KOPT-K1 (cell line): ENCODE data around the gene ATF6B.
A peak's percentile ranks its signal among the peaks of the same experiment; 100 is the strongest.

Source experiments
- H3K27ac ChIP-seq: fragments of 200-600 bp; sonication (generic); 2 replicates; pipeline ENCODE4 v1.5.1; 2016; ENCODE audit warnings: antibody characterized with exemption, mild to moderate bottlenecking, low read depth, low read length; ENCODE audit not compliant: poor library complexity, severe bottlenecking
- H3K36me3 ChIP-seq: fragments of 200-600 bp; sonication (generic); 2 replicates; pipeline ENCODE4 v1.5.1; 2017; ENCODE audit warnings: antibody characterized with exemption, mild to moderate bottlenecking, low read length, moderate library complexity; ENCODE audit not compliant: insufficient read depth
- H3K9me3 ChIP-seq: fragments of 200-600 bp; sonication (generic); 2 replicates; pipeline ENCODE4 v1.5.1; 2017; ENCODE audit warnings: antibody characterized with exemption, low read length, mild to moderate bottlenecking; ENCODE audit not compliant: insufficient read depth, poor library complexity, severe bottlenecking

ATF6B gene

DNA sequence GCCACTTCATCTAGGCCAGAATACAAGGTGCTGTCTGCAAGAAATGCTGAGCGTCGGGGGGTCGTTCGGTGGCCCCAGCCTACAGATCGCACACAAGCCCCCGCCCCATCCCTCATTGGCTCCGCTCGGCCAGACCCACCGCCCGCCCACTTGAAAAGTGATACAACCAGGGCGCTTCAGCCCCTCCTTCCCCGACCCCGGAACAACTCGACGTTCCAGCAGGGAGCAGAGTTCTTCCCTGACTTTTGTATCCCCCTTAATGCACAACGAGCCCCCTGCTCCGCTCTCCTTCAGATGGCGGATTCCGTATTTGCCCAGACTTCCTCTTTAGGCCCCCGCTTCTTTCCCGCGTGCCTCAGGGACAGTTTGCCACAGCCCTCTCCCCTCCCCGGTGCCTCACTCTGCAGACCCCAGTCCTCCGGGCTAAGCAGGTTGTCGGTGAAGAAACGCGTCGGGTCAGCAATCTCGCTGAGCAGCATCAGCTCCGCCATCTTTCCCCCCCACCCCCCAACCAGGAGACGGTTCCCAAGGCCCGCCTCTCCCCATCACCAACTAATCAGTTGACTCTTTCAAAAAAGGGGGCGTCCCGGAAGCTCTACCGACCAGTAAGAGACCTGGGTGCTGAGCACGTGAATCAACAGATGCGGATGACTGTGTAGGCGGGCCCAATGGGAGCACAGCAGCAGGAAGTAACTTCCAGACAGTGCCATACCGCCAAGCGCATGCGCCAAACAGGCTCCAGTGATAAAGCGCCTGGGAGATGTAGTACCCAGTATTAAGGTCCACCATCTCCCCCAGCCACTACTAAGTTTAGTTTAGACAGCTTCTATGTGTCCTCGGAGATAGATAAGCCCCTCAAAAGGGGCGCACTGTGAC lies at the start of gene ATF6B:
Gene ATF6B (minus strand): TSS at position 530 of the 876 bp plus-strand sequence. CDS start 39 bp downstream, at position 491.
- H3K27ac ChIP-seq, result peak within 1 kb of the TSS; percentile 82
- H3K9me3 ChIP-seq, result no peaks in the 10 kb centered on the region
- peaks cover 41% of the 10 kb centered on the region for H3K36me3 ChIP-seq

DNA sequence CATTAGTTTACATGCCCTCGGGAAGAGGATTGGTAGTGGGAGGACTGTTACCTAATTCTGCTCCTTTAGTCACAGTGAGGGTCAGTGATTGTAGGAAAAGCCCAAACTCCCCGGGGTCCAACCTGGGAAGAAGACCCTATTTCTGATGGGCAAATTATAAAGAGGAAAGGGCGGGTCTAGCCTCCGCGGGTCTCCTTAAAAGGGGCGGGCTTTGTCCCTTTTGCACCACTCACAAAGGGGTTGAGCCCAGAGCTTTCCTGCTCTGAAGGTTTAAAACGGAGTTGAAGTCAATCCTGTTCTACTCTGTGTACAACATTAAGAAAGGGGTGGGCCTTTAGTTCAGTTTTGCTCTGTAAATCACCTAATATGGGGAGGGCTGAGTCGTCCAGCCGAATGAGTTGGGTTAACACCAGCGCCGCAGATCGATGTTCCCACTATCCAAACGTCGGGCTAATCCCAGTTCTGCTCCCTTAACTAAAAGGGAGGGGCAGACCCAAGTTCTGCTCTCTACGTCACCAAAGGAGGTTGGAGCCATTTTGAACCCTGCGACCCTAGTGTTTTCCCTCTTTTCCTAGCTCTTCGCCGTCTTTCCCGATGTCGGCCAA lies 49.2 kb upstream of the ATF6B start:
- Histone ChIP-seq H3K36me3 (peaks cover 26% of the 10 kb centered on the region), H3K9me3 (no peaks in the 10 kb centered on the region), H3K27ac (peak overlapping the region; percentile 83)

DNA sequence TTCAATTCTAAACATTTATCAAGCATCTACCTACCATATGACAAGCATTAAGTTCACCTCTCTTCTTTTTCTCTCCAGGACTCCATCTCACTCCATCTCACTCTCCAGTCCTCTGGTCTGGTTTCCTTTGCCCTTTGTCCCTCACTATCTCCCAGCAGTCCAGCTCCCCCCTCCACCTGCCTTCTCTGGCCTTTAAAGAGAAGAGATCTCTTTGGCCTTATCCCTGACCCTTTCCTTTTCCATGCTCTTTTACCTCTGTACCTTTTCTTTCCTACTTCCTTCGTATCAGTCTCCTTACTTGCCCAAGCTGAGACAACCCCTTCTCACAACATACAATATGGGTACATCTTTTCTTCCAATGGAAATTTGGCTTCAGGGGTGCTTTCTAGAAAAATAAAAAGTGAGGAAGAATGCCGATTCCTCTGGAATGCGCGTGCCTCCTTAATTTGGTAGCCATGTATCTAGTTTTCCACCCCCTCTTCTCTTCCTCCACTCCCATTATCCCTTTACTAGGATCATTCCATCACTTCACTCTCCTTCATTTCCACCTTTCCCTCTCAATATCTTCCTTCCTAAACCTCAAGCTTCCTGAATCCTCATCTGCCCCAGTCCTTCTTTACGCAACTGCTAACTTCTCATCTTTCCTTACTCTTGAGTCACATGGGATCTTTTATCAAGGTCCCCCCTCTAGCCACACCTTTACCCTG lies 48.6 kb upstream of the ATF6B start:
- peaks cover 20% of the 10 kb centered on the region for H3K36me3 ChIP-seq

DNA sequence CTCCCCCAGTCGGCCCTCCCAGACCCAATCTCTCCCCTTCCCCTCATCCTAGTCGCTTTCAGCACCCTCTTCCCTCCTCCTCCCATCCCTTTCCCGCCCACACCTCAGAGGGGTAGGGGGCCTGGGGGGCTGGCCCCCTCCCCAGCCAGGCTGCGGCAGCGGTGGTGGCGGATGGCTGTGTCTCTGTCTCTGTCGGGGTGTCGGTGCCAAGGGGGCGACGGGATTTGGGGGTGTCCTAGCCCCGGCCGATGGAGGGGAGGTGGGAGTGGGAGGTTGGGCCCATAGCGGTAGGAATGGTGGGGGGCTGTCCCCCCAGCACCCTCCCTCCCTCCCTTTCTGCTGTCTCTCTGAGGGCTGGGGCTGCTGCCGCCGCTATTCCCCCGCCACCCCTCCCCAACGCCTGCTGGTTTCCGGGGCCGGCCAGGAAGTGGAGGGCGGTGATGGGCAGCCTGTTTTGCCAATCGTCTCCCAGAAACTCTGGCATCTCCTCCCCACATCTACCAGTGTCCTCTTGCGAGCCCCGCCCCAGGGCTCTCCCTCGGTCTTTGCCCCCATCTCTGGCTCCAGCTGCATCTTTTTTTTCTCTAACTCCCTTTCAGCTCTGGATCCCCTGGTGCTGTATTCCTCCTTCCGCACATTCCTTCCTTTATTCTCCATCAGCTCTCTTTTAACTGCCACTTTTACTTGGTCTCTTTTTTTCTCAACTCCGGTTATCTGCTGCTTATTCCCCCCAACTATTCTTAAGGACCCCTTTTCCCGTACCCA lies 47.8 kb upstream of the ATF6B start, which contains the start of gene AGPAT1:
Gene AGPAT1 (minus strand): TSS at position 374 of the 765 bp plus-strand sequence. CDS start 4,588 bp downstream, outside the sequence.
- Histone ChIP-seq H3K27ac (peak within 1 kb of the TSS; percentile 83), H3K9me3 (no peaks in the 10 kb centered on the region), H3K36me3 (peaks cover 17% of the 10 kb centered on the region)

More for the DNA sequence above, 48.6 kb upstream of the ATF6B start:
- Histone ChIP-seq H3K9me3 (no peaks in the 10 kb centered on the region), H3K27ac (peak overlapping the region; percentile 83)

DNA sequence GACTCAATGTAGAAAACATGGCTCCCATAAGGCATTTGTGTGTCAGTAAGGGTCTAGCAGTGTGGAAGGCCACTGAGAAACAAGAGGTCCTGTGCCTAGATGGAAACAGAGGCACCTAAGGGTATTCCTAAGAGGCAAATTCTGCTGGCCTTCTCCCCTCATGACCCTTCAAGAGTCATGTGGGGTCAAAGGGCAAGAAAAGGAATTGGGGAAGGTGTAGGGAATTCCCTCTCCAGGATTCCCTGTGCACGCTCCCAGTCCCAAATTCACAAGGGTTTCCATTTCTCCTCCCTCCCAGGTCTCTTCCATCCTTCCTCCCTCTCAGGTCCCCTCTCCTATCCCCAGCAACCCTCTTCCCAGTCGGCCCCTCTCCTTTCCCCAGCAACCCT lies 47.3 kb upstream of the ATF6B start:
- Histone ChIP-seq H3K36me3 (peaks cover 17% of the 10 kb centered on the region), H3K27ac (peak overlapping the region; percentile 83), H3K9me3 (no peaks in the 10 kb centered on the region)

DNA sequence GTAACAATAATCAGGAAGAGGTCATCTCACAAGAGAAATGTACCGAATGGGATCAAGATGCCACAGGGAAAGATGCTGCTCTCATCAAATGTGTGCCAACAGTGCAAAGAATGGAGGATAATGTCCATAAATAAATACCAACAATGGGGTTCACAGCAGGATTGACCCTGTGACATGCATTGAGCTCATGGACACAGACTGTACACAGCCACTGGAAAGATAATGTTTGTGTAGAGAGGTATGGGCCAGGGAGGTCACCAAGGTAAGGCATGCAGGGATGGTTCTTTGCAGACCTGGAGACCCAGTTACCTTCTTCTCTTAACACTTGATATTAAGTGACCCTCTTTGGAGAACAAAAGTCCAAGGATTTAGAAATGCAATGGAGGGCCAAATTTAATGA lies 46.4 kb upstream of the ATF6B start:
- Histone ChIP-seq H3K36me3 (peaks cover 20% of the 10 kb centered on the region), H3K27ac (no peak overlapping the region), H3K9me3 (no peaks in the 10 kb centered on the region)

DNA sequence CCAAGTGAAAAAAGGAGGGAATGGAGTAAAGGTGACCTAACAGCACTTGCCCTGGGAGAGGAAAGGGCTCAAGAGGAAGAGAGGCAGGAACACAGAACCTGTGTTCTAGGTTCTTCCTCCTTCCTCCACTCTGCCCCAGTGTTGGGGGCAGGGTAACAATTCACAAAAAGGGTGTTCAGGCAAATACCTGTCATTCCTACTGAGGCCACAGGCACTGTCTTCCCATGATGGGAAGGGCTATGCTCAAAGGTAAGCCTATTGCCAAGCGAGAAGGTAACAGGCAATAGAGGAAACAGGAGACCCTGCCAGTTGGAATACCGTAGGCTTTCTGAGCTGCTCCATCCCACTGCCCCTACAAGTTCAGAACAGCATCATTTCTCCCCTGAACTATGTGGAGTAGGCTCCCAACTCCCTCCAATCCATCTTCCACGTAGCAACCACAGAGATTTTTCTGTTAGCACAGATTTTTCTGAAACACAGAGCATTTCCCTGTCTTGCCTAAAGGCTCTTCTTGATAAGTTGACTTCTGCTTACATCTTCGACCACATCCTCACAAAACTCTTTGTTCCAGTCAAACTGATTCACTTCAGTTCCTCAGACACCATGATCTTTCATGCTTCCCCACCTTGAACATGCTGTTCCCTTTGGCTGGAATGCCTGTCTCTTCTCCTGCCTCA lies 45.1 kb upstream of the ATF6B start:
- H3K36me3 ChIP-seq, result peaks cover 32% of the 10 kb centered on the region
- no peak overlapping the region for H3K27ac ChIP-seq

DNA sequence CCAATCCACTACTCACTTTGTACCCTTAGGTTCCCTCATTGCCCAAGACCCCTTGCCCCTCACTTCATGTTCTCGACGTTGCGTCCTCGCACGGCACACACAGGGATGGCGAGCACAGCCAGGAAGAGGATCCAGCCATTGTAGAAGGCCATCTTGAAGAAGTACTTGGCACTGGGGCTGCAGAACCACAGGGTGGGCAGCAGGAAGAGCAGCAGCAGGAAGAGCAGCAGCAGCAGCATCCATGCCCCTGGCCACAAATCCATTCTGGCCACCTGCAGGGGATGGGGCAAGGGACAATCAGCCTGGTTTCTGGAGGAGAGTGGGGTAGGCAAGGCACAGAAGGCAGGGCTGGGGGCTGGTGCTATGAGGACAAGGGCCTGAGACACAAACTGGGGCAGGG lies 43.2 kb upstream of the ATF6B start:
- H3K27ac ChIP-seq, result no peak overlapping the region
- H3K36me3 ChIP-seq, result peaks cover 52% of the 10 kb centered on the region
- no peaks in the 10 kb centered on the region for H3K9me3 ChIP-seq

More for the DNA sequence above, 45.1 kb upstream of the ATF6B start:
- no peaks in the 10 kb centered on the region for H3K9me3 ChIP-seq

DNA sequence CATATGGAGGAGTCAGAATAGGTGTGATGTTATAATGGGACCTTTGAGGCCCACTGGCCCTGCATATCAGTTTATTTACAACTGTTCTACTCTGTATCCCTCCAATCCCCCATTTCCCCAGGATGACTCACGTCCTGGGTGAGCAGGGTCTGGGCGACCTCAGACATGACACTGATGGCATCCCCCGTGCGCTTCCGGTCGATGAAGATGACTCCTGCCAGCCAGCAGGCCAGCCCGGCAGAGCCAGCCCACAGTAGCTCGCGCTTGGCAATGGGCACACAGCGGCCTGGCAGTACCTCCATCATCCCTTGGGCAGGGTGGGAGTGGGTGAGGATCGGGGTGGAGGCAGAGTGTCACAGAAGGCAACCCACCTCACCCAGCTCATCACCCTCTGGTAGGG lies 42.2 kb upstream of the ATF6B start:
- peaks cover 60% of the 10 kb centered on the region for H3K36me3 ChIP-seq
- no peaks in the 10 kb centered on the region for H3K9me3 ChIP-seq
- H3K27ac ChIP-seq, result no peak overlapping the region

DNA sequence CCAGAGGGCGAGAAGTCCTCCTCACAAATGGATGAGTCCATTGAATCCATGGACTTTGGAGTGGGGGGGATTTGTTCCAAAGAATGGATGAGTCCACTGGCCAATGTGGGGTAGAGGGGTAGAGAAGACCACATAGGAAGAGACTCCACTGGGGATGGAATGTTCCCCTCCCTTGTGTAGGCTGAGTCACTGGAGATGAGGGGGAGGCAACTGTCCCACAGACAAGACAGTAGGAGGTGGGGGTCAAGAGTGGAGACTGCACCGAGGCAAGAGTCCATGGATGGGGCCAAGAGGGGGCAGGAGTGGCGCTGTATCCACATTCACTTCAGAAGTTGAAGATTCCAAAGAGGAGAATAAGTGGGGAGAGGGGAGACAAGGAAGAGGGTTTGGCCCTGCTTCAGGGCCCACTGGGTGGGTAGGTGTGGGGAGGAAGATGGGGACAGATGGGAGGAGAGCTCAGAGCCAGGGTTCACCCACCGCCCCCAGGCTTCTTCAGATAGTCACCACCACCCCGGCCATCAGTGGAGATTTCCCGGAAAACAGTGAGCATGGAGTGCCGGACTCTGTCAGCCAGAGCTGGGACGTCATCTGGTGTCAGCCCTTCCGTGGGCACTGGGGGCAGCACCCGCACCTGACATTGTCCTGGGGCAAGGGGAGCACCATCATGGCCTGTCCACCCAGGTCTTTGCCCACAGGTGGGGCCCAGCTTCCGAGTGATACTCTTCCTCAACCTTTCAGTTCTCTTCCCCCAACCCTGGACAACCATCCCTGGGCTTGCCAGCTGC lies 41.0 kb upstream of the ATF6B start:
- H3K36me3 ChIP-seq, result peaks cover 71% of the 10 kb centered on the region
- H3K9me3 ChIP-seq, result no peaks in the 10 kb centered on the region
- no peak overlapping the region for H3K27ac ChIP-seq

DNA sequence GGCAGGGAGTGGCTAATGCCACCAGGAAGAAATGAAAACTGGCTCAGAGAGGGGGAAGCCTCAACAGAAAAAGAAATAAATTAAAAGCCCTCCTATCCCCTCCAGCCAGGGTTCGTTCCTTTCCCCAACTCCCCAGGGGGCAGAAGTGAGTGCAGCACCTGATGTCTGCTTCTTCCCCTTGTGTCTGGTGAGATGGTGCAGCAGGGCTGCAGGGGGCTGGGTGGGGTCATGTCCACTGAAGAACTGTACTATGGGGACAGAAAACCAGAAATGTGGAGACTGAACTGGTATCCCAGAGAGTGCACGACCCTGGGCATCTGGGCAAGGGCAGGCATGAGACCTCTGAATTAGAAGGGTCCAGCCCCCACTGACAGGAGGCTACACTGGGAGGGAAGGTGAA lies 40.3 kb upstream of the ATF6B start:
- no peak overlapping the region for H3K27ac ChIP-seq
- H3K9me3 ChIP-seq, result no peaks in the 10 kb centered on the region
- H3K36me3 ChIP-seq, result peaks cover 71% of the 10 kb centered on the region

DNA sequence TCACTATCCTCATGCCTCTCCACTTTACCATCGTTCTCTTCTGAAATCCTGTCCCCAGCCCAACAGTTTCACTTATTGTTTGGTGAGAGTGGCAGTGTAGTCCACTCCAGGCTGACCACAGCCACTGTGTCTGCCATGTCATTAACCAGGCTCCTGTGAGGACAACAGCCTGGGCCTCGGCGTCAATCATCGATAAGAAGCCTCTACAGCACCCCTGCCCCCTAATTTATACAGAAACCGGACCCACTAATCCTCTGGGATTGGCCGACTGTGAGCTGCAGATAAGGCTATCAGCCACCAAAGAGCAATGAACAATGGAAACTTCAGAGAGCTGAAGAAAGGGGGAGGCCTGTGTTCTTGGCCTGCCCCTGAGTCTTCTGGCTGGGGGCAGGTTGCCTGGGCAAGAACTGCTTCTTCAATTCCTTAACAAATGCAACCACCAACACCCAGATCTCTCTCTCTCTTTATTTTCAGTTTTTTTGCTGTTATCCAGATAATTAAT lies 39.8 kb upstream of the ATF6B start:
- H3K9me3 ChIP-seq, result no peaks in the 10 kb centered on the region
- H3K27ac ChIP-seq, result no peak overlapping the region
- peaks cover 76% of the 10 kb centered on the region for H3K36me3 ChIP-seq

DNA sequence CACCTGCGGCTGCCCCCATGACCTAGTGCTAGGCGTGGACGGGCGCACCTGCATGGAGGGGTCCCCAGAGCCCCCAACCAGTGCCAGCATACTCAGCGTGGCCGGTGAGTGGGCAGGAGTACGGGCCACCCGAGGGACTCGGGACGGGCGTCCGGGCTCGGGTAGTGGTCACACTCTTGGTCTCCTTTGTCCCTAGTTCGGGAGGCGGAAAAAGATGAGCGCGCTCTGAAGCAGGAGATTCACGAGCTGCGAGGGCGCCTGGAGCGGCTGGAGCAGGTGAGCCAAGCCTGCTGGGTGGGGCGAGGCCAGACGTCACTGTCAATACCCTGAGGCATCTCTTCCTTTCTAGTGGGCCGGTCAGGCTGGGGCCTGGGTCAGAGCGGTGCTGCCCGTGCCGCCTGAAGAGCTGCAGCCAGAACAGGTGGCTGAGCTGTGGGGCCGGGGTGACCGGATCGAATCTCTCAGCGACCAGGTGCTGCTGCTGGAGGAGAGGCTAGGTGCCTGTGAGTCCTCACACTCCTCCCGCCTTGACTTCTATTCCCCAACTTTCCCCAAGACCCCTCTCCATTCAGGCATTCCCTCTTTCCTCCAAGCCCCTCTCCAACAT lies 39.2 kb upstream of the ATF6B start:
- Histone ChIP-seq H3K36me3 (peaks cover 81% of the 10 kb centered on the region), H3K9me3 (no peaks in the 10 kb centered on the region), H3K27ac (no peak overlapping the region)
